Measurements from ENCODE around the gene ITGA2.

ITGA2 gene

DNA sequence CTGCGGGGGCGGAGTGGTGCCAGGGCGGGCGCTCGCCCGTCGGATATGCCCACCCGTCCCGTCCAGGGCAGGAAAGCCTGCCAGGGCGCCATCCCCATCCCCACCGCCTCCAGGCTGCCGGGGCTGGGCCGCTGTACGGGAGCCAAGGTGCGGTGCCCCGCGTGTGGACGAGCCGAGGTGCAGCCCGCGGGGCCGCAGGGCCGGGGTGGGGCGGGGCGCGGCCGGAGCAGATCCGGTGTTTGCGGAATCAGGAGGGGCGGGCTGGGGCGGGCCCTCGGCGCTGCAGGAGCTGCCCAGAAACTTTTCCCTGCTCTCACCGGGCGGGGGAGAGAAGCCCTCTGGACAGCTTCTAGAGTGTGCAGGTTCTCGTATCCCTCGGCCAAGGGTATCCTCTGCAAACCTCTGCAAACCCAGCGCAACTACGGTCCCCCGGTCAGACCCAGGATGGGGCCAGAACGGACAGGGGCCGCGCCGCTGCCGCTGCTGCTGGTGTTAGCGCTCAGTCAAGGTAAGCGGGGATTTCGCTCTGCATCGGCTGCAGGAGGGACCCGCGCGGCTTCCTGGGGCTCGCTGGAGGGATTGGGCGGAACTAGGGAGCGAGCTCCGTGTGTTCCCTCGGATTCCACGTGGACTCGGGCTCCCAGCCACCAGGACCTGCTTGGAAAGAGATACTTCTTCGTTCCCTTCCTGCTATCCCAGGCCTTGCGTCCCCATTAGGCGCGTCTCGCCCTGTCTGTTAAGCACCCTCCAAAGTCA lies at the start of gene ITGA2:
TSS of gene ITGA2 (plus strand) at position 328 of the 756 bp plus-strand sequence. CDS start at position 445, 117 bp downstream.
- peak; percentile 74 for DNase-seq (ENCODE audit: low read depth)
- H3K4me1 ChIP-seq (ENCODE audit: control insufficient read depth, insufficient read depth, low read length), result peaks cover 25% of the 10 kb centered on the region
- no peaks in the 10 kb centered on the region for H3K27me3 ChIP-seq (replicated peaks; ENCODE audit: control insufficient read depth, insufficient read depth, low read length)
- H3K9ac ChIP-seq (ENCODE audit: low read length), result peak within 1 kb of the TSS; percentile 74
- H3K9me3 ChIP-seq (ENCODE audit: control insufficient read depth, low read length), result no peaks in the 10 kb centered on the region
- peak within 1 kb of the TSS; percentile 89 for H3K4me3 ChIP-seq (ENCODE audit: low read length)
- H3K36me3 ChIP-seq (ENCODE audit: control insufficient read depth, insufficient read depth, low read length, severe bottlenecking), result no peaks in the 10 kb centered on the region

DNA sequence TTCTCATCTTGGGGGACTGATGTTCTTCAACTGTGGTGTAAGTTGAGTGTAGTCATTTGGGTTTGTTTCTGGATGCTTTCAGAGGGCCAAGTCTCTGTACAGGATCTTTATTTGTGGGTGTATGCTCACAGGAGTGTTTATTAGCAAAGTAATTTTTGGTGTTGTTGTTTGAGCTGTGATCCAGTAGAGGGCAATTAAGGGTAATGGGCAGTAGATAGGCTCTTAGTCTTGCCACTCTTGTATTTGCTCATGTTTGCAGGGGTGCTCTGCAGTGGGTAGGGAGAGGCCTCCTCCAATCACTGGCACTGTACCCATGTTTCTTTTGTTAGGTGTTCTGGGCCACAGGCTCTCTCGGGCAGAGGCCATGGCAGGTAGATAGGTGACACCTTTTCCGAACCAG lies 45.9 kb upstream of the ITGA2 start:
- H3K27me3 ChIP-seq (replicated peaks; ENCODE audit: control insufficient read depth, insufficient read depth, low read length), result no peaks in the 10 kb centered on the region
- peaks cover 6% of the 10 kb centered on the region for H3K36me3 ChIP-seq (ENCODE audit: control insufficient read depth, insufficient read depth, low read length, severe bottlenecking)
- H3K9me3 ChIP-seq (ENCODE audit: control insufficient read depth, low read length), result no peaks in the 10 kb centered on the region
- no peak overlapping the region for H3K9ac ChIP-seq (ENCODE audit: low read length)
- peaks cover 6% of the 10 kb centered on the region for H3K4me1 ChIP-seq (ENCODE audit: control insufficient read depth, insufficient read depth, low read length)
- no peak for DNase-seq (ENCODE audit: low read depth)
- H3K4me3 ChIP-seq (ENCODE audit: low read length), result no peak overlapping the region

DNA sequence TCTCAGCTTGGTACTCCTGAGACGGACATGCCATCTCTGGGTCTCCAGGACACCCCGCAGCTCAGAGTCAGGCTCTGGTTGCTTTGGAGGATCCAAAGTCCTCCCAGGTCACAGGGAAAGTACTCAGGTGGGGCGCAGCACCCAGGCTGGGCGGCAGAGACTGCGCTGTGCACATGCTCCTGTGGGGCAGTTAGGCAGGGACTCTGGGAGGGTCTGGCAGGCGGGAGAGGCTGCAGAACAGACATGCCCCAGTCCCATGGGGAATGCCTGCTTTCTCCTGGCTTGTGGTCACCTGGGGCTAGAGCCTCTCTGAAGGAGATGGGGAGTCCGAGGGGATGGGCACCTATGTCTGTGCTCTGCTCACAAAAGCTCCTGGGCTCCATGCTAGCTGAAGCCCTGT lies 45.3 kb upstream of the ITGA2 start:
- H3K4me1 ChIP-seq (ENCODE audit: control insufficient read depth, insufficient read depth, low read length), result peaks cover 9% of the 10 kb centered on the region
- H3K9me3 ChIP-seq (ENCODE audit: control insufficient read depth, low read length), result no peaks in the 10 kb centered on the region

DNA sequence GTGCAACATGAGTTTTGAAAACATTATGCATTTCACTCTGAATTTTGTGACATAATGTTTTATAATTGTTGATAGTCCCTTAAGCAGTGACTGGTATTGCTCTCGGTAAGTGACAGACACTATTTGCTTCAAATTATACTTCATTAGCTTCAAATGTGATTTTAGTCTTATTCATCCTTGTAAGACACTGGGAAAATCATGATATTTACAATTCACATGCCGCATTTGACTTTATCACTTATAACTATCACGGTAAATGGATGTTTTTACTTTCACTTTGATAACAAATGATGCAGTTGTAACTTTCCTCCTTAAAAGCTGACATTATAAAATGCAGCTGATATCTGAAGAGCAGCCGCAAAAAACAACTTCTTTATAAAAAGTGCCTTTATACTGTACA lies 44.1 kb upstream of the ITGA2 start:
- Histone ChIP-seq H3K27me3 (replicated peaks; ENCODE audit: control insufficient read depth, insufficient read depth, low read length) (no peaks in the 10 kb centered on the region), H3K4me3 (ENCODE audit: low read length) (peak overlapping the region; percentile 78), H3K9me3 (ENCODE audit: control insufficient read depth, low read length) (no peaks in the 10 kb centered on the region), H3K4me1 (ENCODE audit: control insufficient read depth, insufficient read depth, low read length) (peaks cover 11% of the 10 kb centered on the region), H3K9ac (ENCODE audit: low read length) (peak overlapping the region; percentile 68), H3K36me3 (ENCODE audit: control insufficient read depth, insufficient read depth, low read length, severe bottlenecking) (peaks cover 1% of the 10 kb centered on the region)
- DNase-seq (ENCODE audit: low read depth), result no peak

More for the DNA sequence above, 45.3 kb upstream of the ITGA2 start:
- peaks cover 6% of the 10 kb centered on the region for H3K36me3 ChIP-seq (ENCODE audit: control insufficient read depth, insufficient read depth, low read length, severe bottlenecking)
- no peak for DNase-seq (ENCODE audit: low read depth)
- H3K9ac ChIP-seq (ENCODE audit: low read length), result no peak overlapping the region
- no peak overlapping the region for H3K4me3 ChIP-seq (ENCODE audit: low read length)
- H3K27me3 ChIP-seq (replicated peaks; ENCODE audit: control insufficient read depth, insufficient read depth, low read length), result no peaks in the 10 kb centered on the region

DNA sequence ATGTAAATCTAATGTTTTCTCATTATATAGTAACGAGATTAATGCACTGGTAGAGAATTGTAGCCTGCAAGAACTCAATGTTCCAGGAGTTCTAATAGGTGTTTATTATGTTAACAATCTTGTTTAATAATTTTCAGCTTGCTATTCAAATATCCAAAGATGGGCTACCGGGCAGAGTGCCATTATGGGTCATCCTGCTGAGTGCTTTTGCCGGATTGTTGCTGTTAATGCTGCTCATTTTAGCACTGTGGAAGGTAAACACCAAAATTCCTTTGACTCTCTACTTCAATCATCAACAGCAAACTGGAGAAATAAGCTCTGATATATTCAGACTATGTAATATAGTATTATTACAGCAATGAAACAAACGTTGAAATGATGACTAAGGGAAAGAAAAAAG lies 41.9 kb upstream of the ITGA2 start:
- no peak for DNase-seq (ENCODE audit: low read depth)
- Histone ChIP-seq H3K9ac (ENCODE audit: low read length) (no peak overlapping the region), H3K4me1 (ENCODE audit: control insufficient read depth, insufficient read depth, low read length) (peaks cover 11% of the 10 kb centered on the region), H3K36me3 (ENCODE audit: control insufficient read depth, insufficient read depth, low read length, severe bottlenecking) (no peaks in the 10 kb centered on the region), H3K4me3 (ENCODE audit: low read length) (no peak overlapping the region), H3K9me3 (ENCODE audit: control insufficient read depth, low read length) (no peaks in the 10 kb centered on the region), H3K27me3 (replicated peaks; ENCODE audit: control insufficient read depth, insufficient read depth, low read length) (no peaks in the 10 kb centered on the region)

DNA sequence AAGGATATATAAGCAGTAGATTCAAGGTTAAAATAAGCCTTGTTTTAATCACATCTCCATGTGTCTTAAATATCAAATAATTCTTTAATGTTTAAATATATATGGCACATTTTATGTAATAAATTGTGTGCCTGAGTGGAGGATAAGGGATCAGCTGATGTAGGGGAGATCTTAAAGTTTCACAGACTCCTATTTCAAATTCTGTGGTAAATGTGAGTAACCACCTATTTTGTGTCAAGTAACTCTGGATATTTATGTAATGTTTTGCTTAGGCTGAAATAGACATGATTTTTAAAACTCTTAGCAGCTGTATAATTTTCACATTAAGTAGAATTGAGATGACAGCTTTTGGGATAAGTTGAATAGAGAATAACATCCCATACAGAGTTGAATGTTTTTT lies 41.3 kb upstream of the ITGA2 start:
- Histone ChIP-seq H3K36me3 (ENCODE audit: control insufficient read depth, insufficient read depth, low read length, severe bottlenecking) (no peaks in the 10 kb centered on the region), H3K4me3 (ENCODE audit: low read length) (no peak overlapping the region), H3K27me3 (replicated peaks; ENCODE audit: control insufficient read depth, insufficient read depth, low read length) (no peaks in the 10 kb centered on the region), H3K4me1 (ENCODE audit: control insufficient read depth, insufficient read depth, low read length) (peaks cover 11% of the 10 kb centered on the region), H3K9me3 (ENCODE audit: control insufficient read depth, low read length) (no peaks in the 10 kb centered on the region), H3K9ac (ENCODE audit: low read length) (no peak overlapping the region)
- peak; percentile 33 for DNase-seq (ENCODE audit: low read depth)

DNA sequence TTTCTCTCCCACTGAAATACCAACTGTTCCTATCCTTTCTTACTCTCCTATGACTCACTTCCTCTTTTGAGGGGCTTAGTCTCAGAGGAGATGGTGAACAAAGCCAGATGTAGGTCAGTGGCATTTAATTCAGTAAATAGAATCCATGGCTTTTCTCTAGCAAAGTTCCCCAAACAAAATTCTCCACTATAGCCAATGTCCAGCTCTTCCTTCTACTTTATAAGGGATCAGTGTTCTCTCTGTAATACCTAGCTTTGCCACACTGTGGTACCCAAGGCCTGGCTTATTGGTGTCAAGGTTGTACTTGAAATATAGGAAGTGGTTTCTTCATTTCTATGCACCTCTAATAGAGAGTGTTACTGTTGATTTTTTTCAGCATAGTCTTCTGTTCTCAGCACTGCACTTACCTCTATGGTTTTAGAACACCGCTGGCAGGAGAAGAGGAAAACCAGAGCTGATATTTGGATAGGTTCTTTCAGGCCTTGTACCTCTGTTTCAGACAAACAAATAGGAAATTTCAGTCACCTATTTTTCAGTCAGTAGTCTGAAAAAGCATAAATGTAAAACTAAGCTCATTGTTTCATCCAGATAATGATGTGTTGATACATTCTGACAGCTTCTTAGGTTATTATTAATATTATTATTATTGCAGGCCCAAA lies 40.6 kb upstream of the ITGA2 start:
- Histone ChIP-seq H3K27me3 (replicated peaks; ENCODE audit: control insufficient read depth, insufficient read depth, low read length) (no peaks in the 10 kb centered on the region), H3K36me3 (ENCODE audit: control insufficient read depth, insufficient read depth, low read length, severe bottlenecking) (no peaks in the 10 kb centered on the region), H3K4me1 (ENCODE audit: control insufficient read depth, insufficient read depth, low read length) (peaks cover 11% of the 10 kb centered on the region), H3K9me3 (ENCODE audit: control insufficient read depth, low read length) (no peaks in the 10 kb centered on the region), H3K4me3 (ENCODE audit: low read length) (no peak overlapping the region), H3K9ac (ENCODE audit: low read length) (no peak overlapping the region)
- peak; percentile 91 for DNase-seq (ENCODE audit: low read depth)

DNA sequence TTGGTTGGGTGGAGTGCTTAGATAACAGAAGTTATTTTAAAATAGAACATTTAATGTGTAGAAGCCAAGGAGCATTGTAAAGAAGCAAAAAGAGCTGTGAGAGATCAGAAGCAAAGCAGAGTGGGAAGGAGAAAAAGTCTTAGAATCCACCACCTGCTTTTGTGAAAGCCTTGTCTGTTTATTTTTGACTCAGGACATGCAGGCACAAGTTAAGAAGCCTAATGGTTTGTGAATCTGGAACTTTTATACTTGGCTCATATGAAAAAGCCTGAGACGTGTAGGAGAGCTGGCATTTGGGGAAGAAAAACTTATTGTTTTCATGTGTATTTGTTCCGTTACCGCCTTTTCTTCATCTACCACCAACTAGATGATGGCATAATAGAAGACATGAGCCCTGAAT lies 38.5 kb upstream of the ITGA2 start:
- DNase-seq (ENCODE audit: low read depth), result no peak
- no peaks in the 10 kb centered on the region for H3K27me3 ChIP-seq (replicated peaks; ENCODE audit: control insufficient read depth, insufficient read depth, low read length)
- H3K36me3 ChIP-seq (ENCODE audit: control insufficient read depth, insufficient read depth, low read length, severe bottlenecking), result no peaks in the 10 kb centered on the region
- H3K9ac ChIP-seq (ENCODE audit: low read length), result no peak overlapping the region
- H3K4me3 ChIP-seq (ENCODE audit: low read length), result no peak overlapping the region
- H3K4me1 ChIP-seq (ENCODE audit: control insufficient read depth, insufficient read depth, low read length), result peaks cover 4% of the 10 kb centered on the region
- no peaks in the 10 kb centered on the region for H3K9me3 ChIP-seq (ENCODE audit: control insufficient read depth, low read length)

DNA sequence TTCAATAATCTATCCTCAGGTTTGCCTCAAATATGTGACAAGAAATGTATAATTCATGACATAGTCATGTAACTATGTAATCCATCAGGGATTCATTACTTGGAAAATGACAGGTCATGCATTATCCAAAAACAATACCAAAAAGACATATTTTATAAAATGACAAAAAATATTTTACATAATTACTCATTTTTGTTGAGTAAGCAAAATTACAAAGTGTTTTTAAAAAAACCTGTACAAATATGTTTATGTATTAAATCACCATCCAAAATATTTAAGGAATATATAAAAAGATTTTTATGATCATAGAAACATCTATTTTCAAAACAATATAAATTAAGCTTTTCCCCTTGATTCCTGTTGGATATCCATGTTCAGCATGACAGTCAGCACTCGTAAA lies 36.7 kb upstream of the ITGA2 start:
- no peak for DNase-seq (ENCODE audit: low read depth)
- H3K9me3 ChIP-seq (ENCODE audit: control insufficient read depth, low read length), result no peaks in the 10 kb centered on the region

DNA sequence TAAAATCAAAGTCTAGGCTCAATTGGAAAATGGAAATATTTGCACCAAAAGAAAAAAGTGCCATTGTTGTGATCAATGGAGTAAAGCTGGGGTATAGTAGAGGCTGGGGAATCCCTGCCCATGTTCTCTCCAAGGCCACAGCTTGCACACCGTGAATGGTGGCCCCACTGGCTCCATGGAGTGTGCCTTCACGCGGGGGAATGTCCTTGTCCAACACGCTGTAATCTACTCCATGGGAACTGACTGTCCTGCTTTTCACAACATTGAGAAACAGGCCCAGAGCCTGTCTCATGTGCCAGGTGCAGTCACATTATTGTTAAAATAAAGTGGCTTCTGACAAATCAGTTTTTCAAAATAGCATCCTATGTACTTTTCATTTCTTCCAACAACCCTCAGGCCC lies 33.1 kb upstream of the ITGA2 start:
- no peak for DNase-seq (ENCODE audit: low read depth)
- no peak overlapping the region for H3K9ac ChIP-seq (ENCODE audit: low read length)

More for the DNA sequence above, 36.7 kb upstream of the ITGA2 start:
- Histone ChIP-seq H3K4me1 (ENCODE audit: control insufficient read depth, insufficient read depth, low read length) (peaks cover 4% of the 10 kb centered on the region), H3K36me3 (ENCODE audit: control insufficient read depth, insufficient read depth, low read length, severe bottlenecking) (no peaks in the 10 kb centered on the region), H3K9ac (ENCODE audit: low read length) (no peak overlapping the region), H3K4me3 (ENCODE audit: low read length) (no peak overlapping the region), H3K27me3 (replicated peaks; ENCODE audit: control insufficient read depth, insufficient read depth, low read length) (no peaks in the 10 kb centered on the region)

DNA sequence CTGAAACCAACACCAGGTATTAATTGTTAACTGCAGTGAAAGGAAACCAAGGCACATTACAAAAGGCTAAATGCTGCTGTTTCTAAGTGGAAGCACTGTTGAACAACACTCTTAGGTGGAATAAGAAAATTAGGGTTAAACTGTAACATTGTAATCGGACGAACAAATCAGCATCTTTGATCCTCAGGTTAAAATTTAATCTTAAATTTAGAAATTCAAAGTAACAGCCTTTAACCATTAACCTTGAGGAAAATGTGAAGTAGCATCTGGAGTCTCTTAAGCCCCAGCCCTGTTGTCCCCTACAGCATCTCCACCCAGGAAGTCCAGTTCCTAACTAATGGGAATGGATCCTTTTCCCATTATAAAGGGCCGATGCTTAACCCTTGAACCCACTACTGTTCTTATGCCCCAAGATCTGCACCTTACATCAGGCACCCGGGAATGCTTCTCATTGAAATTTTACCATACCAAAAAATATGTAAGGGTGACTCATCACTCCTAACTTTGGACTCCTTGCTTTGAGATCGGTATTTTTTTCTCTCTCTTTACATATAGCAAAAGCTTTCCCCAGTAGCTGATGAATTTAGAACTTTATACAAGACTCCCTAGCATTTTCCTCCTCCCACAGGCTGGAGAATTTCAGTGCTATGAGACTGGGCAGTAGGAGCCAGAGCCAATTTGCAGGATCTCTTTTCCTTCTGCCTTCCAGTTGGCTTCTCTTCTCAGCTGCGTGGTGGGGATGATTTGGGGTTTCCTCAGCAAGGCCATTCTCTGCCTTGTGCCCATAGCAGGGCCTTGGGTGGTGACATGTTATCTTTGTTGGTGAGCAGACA lies 32.0 kb upstream of the ITGA2 start:
- Histone ChIP-seq H3K36me3 (ENCODE audit: control insufficient read depth, insufficient read depth, low read length, severe bottlenecking) (no peaks in the 10 kb centered on the region), H3K4me1 (ENCODE audit: control insufficient read depth, insufficient read depth, low read length) (no peaks in the 10 kb centered on the region), H3K27me3 (replicated peaks; ENCODE audit: control insufficient read depth, insufficient read depth, low read length) (no peaks in the 10 kb centered on the region), H3K4me3 (ENCODE audit: low read length) (no peak overlapping the region), H3K9me3 (ENCODE audit: control insufficient read depth, low read length) (peaks cover 5% of the 10 kb centered on the region), H3K9ac (ENCODE audit: low read length) (no peak overlapping the region)
- no peak for DNase-seq (ENCODE audit: low read depth)

More for the DNA sequence above, 33.1 kb upstream of the ITGA2 start:
- no peaks in the 10 kb centered on the region for H3K36me3 ChIP-seq (ENCODE audit: control insufficient read depth, insufficient read depth, low read length, severe bottlenecking)
- H3K4me1 ChIP-seq (ENCODE audit: control insufficient read depth, insufficient read depth, low read length), result no peaks in the 10 kb centered on the region
- no peaks in the 10 kb centered on the region for H3K27me3 ChIP-seq (replicated peaks; ENCODE audit: control insufficient read depth, insufficient read depth, low read length)
- H3K4me3 ChIP-seq (ENCODE audit: low read length), result no peak overlapping the region
- H3K9me3 ChIP-seq (ENCODE audit: control insufficient read depth, low read length), result peaks cover 5% of the 10 kb centered on the region
